ENCODE measurements around the gene ASTN1.

ASTN1 gene

GRCh38 chr1:176837708-176838107 lies 326.8 kb downstream of the ASTN1 start:
- DNase-seq (ENCODE audit: low spot score): no peak

DNA sequence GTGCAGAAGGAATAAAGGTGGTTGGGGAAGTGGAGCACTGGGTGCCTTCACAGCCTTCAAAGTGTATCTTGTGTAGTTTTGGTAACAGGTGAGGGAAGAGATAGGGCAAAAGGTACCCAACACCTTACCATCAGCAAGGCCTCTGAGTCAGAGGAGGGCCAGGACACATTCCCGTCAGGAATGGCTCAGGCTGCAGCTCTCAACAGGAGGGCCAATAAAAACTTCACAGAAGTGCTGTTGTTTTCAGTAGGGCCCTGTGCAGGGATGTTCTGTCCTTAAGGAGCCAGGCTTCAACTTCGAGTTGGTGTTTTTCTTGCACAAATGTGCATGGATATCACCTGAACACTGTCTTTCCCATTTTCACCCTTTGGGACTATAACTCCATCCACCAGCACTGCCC lies 333.4 kb downstream of the ASTN1 start:
- DNase-seq (ENCODE audit: low spot score): no peak

- DNase-seq (ENCODE audit: low spot score): no peak
Observed at GRCh38 chr1:176829261-176829660, 335.3 kb downstream of the ASTN1 start.

DNA sequence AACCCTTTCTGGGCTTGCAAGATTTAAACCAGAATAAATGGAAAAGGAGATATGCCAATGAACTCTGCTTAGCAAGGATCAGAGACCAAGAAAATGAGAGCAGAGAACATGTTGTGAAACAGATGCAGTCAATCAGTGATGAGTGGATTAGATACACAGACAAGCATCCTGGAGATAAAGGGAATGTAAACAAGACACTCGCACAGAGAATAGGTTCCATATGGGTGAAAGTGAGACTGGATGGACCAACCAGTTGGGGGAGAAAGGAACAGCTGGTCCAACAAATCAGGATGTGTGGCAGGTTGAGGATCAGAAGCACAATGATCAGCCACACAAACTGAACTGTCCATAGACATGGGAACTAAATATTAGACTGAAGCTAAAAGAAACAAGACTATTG lies 338.2 kb downstream of the ASTN1 start:
- no peak for DNase-seq (ENCODE audit: low spot score)

DNA sequence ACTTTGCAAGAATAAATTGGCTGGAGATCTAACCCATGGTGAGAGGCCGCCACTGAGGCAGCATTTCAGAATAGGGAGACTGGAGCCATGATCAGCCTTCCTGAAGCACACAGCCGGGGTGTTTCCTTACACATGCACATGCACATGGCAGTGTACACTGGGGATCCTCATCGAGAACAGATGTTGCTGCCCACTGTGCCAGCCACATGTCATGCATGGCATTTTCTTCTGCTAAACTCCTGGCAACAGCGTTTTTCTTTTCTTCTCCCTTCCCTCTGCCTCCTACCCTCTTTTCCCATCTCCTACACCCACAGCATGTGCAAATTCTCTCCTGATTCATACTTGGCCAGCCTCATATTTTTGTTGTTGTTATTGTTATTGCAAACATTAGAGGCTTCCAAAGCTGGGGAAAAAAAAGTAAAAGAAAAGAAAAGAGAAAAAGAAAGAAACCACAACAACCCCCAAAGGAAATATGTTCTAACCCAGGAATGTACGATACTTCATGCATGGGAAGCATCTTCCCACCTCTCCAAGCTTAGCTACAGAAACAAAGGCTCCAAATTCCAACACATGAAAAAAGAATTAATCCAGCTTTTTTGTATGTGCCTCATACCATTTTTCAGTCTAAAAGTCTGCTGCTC lies 344.0 kb downstream of the ASTN1 start:
- DNase-seq (ENCODE audit: low spot score): no peak

- no peak for DNase-seq (ENCODE audit: low spot score)
Observed at GRCh38 chr1:176816232-176816631, 348.3 kb downstream of the ASTN1 start.

DNA sequence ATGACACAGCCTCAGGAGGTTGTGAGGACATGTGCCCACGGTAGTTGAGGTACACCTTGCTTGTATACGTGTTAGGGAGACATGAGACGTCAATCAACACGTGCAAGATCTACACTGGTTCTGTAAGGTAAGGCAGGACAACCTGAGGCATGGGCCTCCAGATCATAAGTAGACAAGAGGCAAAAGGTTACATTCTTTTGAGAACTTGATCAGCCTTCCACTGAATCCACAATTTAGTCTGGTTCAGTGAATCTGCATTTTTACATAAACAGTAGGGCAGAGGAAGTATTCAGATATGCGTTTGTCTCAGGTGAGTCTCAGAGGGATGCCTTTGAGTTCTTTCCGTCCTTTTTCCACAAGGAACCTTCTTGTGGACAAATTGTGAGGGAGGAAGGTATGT lies 348.9 kb downstream of the ASTN1 start:
- DNase-seq (ENCODE audit: low spot score): no peak

DNA sequence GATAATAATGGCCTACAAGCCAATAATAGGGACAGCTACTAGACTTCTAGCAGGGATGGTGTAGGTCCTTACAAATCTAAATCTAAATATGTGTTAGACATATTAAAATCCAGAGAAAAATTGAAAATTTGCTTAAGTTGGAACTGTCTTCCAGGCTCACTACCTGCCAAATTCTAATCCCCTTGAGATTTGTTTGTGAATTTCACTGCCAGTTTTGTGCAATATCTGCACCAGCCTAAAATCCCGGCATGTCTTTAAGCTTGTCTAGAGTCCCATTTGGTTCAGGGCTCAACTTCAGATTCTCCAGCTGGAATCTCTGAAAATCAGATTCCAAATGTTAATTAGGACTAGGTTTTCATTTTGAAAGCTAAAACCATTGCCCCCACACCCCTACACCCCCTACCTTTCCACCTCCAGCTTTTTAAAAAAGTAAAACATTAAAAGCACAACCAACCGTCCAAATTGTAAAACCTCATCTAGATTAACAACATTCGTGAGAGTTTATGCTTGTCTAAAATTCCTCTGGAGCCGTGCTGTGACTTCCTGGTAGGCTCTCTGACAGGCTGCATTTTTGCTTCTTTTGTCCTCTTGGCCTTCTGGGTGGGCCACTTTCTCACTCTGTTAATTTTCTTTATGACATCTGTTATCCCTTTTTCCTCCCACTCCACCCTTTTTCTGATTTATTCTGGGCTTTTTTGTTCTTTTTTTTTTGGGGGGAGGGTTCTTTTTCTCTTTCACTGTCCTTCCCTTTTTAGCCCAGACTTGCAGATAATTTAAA lies 352.8 kb downstream of the ASTN1 start:
- no peak for DNase-seq (ENCODE audit: low spot score)

DNA sequence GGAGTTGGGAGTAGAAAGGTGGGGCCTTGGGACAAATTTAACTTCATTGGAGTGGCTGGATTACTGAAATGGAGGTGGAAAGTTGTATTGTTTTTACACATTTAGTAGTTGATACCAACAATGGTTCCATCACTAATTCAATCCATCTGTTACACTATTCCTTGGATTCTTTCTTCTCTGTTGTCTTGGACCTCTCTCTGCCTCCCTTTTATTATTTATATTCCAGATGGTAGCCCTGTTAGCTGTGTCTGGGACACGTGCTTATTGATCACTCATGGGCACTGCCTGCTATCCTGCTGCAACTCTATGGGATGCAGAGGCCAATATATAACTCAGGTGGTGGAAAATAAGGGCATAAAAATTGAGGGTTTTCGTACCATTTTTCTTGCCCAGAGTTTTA lies 355.2 kb downstream of the ASTN1 start:
- no peak for DNase-seq (ENCODE audit: low spot score)
